H9 (cell line): Measurements from ENCODE around the gene ASH1L. TPM values are rescaled to one million over a fixed set of nuclear protein-coding genes. Genes with fewer than 3 reads are reported as not detected.
A peak's percentile ranks its signal among the peaks of the same experiment; 100 is the strongest.

Source experiments
- DNase-seq: peaks from one replicate; pipeline ENCODE4 v3.0.0-alpha.2; 2017
- H2AFZ ChIP-seq: one replicate; pipeline ENCODE4 v1.6.1; 2013; ENCODE audit warnings: mild to moderate bottlenecking, low read length, control low read depth, moderate library complexity
- H2AK5ac ChIP-seq: 2 replicates; pipeline ENCODE4 v1.6.1; 2013; ENCODE audit warnings: low read length, control low read depth, mixed read lengths; ENCODE audit not compliant: insufficient read length
- H2BK120ac ChIP-seq: one replicate; pipeline ENCODE4 v1.6.1; 2013; ENCODE audit warnings: low read depth, mild to moderate bottlenecking, low read length, control low read depth, inconsistent platforms; ENCODE audit not compliant: poor library complexity, severe bottlenecking
- H2BK12ac ChIP-seq: 2 replicates; pipeline ENCODE4 v1.6.1; 2013; ENCODE audit warnings: low read length, control low read depth, mixed read lengths, low read depth; ENCODE audit not compliant: insufficient read length
- H2BK15ac ChIP-seq: 2 replicates; pipeline ENCODE4 v1.6.1; 2013; ENCODE audit warnings: low read depth, low read length, control low read depth
- H2BK20ac ChIP-seq: one replicate; pipeline ENCODE4 v1.6.1; 2013; ENCODE audit warnings: low read depth, mild to moderate bottlenecking, low read length, control low read depth, inconsistent platforms; ENCODE audit not compliant: poor library complexity, severe bottlenecking
- H2BK5ac ChIP-seq: 2 replicates; pipeline ENCODE4 v1.6.1; 2013; ENCODE audit warnings: low read length, control low read depth, mixed read lengths; ENCODE audit not compliant: insufficient read length
- H3K14ac ChIP-seq: 2 replicates; pipeline ENCODE4 v1.6.1; 2013; ENCODE audit warnings: low read length, control low read depth; ENCODE audit not compliant: insufficient read depth
- H3K18ac ChIP-seq: 2 replicates; pipeline ENCODE4 v1.6.1; 2013; ENCODE audit warnings: low read depth, mild to moderate bottlenecking, mixed read lengths, low read length, control low read depth; ENCODE audit not compliant: insufficient read length
- H3K23ac ChIP-seq: 2 replicates; pipeline ENCODE4 v1.6.1; 2013; ENCODE audit warnings: low read length, control low read depth, mixed read lengths, low read depth; ENCODE audit not compliant: insufficient read length
- H3K23me2 ChIP-seq: 2 replicates; pipeline ENCODE4 v1.6.1; 2013; ENCODE audit warnings: low read depth, mild to moderate bottlenecking, mixed read lengths, low read length, control low read depth; ENCODE audit not compliant: insufficient read length, poor library complexity, severe bottlenecking
- H3K27ac ChIP-seq: 2 replicates; pipeline ENCODE4 v1.5.1; 2013; ENCODE audit warnings: low read length, control low read depth, mixed read lengths, low read depth; ENCODE audit not compliant: insufficient read length
- H3K27me3 ChIP-seq: 2 replicates; pipeline ENCODE4 v1.6.1; 2013; ENCODE audit warnings: low read length, control low read depth, inconsistent platforms; ENCODE audit not compliant: insufficient read depth
- H3K4ac ChIP-seq: 2 replicates; pipeline ENCODE4 v1.6.1; 2013; ENCODE audit warnings: low read depth, mild to moderate bottlenecking, control low read depth, inconsistent platforms, low read length, moderate library complexity
- H3K4me1 ChIP-seq: 2 replicates; pipeline ENCODE4 v1.6.1; 2013; ENCODE audit warnings: low read length, control low read depth, inconsistent platforms; ENCODE audit not compliant: insufficient read depth
- H3K4me2 ChIP-seq: 2 replicates; pipeline ENCODE4 v1.6.1; 2013; ENCODE audit warnings: low read length, control low read depth, mixed read lengths; ENCODE audit not compliant: insufficient read length, insufficient read depth
- H3K56ac ChIP-seq: 2 replicates; pipeline ENCODE4 v1.6.1; 2013; ENCODE audit warnings: low read depth, mild to moderate bottlenecking, mixed read lengths, low read length, control low read depth; ENCODE audit not compliant: insufficient read length
- H3K79me1 ChIP-seq: 2 replicates; pipeline ENCODE4 v1.6.1; 2013; ENCODE audit warnings: low read depth, mild to moderate bottlenecking, moderate library complexity, low read length, control low read depth, inconsistent platforms; ENCODE audit not compliant: insufficient read depth, poor library complexity, severe bottlenecking
- H3K79me2 ChIP-seq: 2 replicates; pipeline ENCODE4 v1.6.1; 2013; ENCODE audit warnings: low read length, control low read depth, inconsistent platforms; ENCODE audit not compliant: insufficient read depth
- H3K9ac ChIP-seq: 2 replicates; pipeline ENCODE4 v1.6.1; 2013; ENCODE audit warnings: low read length, control low read depth, mixed read lengths; ENCODE audit not compliant: insufficient read length; ENCODE audit errors: extremely low read depth
- H3K9me3 ChIP-seq: one replicate; pipeline ENCODE4 v1.6.1; 2013; ENCODE audit warnings: low read depth, low read length, inconsistent platforms; ENCODE audit not compliant: control insufficient read depth
- H3T11ph ChIP-seq: one replicate; pipeline ENCODE4 v1.6.1; 2013; ENCODE audit warnings: mild to moderate bottlenecking, low read length, control low read depth, inconsistent platforms
- H4K20me1 ChIP-seq: one replicate; pipeline ENCODE4 v1.6.1; 2013; ENCODE audit not compliant: control insufficient read depth, insufficient read length, insufficient read depth
- H4K5ac ChIP-seq: 2 replicates; pipeline ENCODE4 v1.6.1; 2013; ENCODE audit warnings: low read depth, mild to moderate bottlenecking, mixed read lengths, low read length, control low read depth; ENCODE audit not compliant: insufficient read length
- H4K8ac ChIP-seq: replicated peaks from 2 replicates; pipeline ENCODE4 v1.6.1; 2013; ENCODE audit warnings: low read length, control low read depth, mixed read lengths, low read depth; ENCODE audit not compliant: insufficient read length
- H4K91ac ChIP-seq: 2 replicates; pipeline ENCODE4 v1.6.1; 2013; ENCODE audit warnings: low read depth, mild to moderate bottlenecking, moderate library complexity, mixed read lengths, low read length, control low read depth; ENCODE audit not compliant: insufficient read length
- H3K27ac Mint-ChIP-seq, 3 experiments: 2 replicates in 2 of 3; 3 replicates in 1 of 3; pipeline ENCODE4 v1.8.0; 2020 to 2021; ENCODE audit warnings: mixed read lengths in 3 of 3, mild to moderate bottlenecking in 1 of 3, moderate library complexity in 1 of 3
- H3K27me3 Mint-ChIP-seq: 2 replicates; pipeline ENCODE4 v1.8.0; 2021; ENCODE audit warnings: low read depth, mild to moderate bottlenecking, moderate library complexity, mixed read lengths
- H3K36me3 Mint-ChIP-seq, 3 experiments: 2 replicates in 2 of 3; 3 replicates in 1 of 3; pipeline ENCODE4 v1.8.0; 2020 to 2021; ENCODE audit warnings: low read depth in 3 of 3, mixed read lengths in 3 of 3; ENCODE audit not compliant: insufficient read depth in 1 of 3
- H3K4me1 Mint-ChIP-seq, 2 experiments: 2 replicates each; pipeline ENCODE4 v1.8.0; 2020; ENCODE audit warnings: mixed read lengths in 2 of 2
- H3K4me3 Mint-ChIP-seq, 2 experiments: 2 replicates in 1 of 2; 3 replicates in 1 of 2; pipeline ENCODE4 v1.8.0; 2020 to 2021; ENCODE audit warnings: mild to moderate bottlenecking in 2 of 2, mixed read lengths in 2 of 2, moderate library complexity in 1 of 2
- H3K9me3 Mint-ChIP-seq, 2 experiments: 2 replicates in 1 of 2; 3 replicates in 1 of 2; pipeline ENCODE4 v1.8.0; 2020; ENCODE audit warnings: mild to moderate bottlenecking in 2 of 2, mixed read lengths in 2 of 2, moderate library complexity in 1 of 2
- CTCF ChIP-seq: fragments of 200-600 bp; sonication (generic); conservative IDR thresholded peaks from 3 replicates; pipeline ENCODE4 v1.8.0; 2021; ENCODE audit warnings: antibody characterized with exemption, mild to moderate bottlenecking
- WGBS: extraction: QIAGEN DNeasy Blood & Tissue Kit; methylation state at CpG from one replicate; pipeline ENCODE4 v1.1.7; 2013; ENCODE audit warnings: missing lambda C conversion rate, low lambda C conversion rate, mixed read lengths; ENCODE audit not compliant: insufficient read length; ENCODE audit errors: extremely low coverage; 5-methylcytosine and 5-hydroxymethylcytosine counted together
- total RNA-seq: library from RNA; stranded (reverse); gene quantifications from 2 replicates; pipeline ENCODE4 v1.2.1, GENCODE V29; 2021

Gene ASH1L
- total RNA-seq, 1 experiment from 2014 or later: 32.8 TPM

DNA sequence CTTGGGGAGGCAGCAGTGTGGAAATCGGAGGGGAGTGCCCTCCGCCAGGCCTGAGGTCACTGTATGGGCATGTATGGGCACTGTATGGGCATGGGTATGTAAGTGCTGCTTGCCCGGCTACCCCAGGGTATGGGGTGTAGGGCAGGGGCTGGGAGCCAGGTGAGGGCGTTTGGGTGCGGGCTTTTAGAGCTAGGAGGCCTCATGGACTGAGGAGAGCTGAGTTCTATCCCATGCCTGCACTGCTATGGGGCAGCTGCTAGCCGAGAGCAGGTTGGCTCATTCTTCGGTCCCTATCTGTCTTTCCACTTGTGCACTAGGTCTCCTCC, 266.7 kb downstream of the ASH1L start:
- no peak overlapping the region for H2BK15ac ChIP-seq
- H2BK20ac ChIP-seq: no peak overlapping the region
- H3K4me1 ChIP-seq: no peaks in the 10 kb centered on the region; the same call in 1 of the 2 replicates
- no peak overlapping the region for H2BK12ac ChIP-seq
- H3K9me3 Mint-ChIP-seq: no peaks in the 10 kb centered on the region; a peak in 1 of 5 replicates
- H4K91ac ChIP-seq: no peak overlapping the region
- H3K23me2 ChIP-seq: peaks cover 12% of the 10 kb centered on the region
- H2AFZ ChIP-seq: no peak overlapping the region
- H3K27ac Mint-ChIP-seq: no peak overlapping the region; a peak in 1 of 7 replicates
- H3K36me3 Mint-ChIP-seq: no peaks in the 10 kb centered on the region
- H2BK5ac ChIP-seq: no peak overlapping the region
- H4K5ac ChIP-seq: no peak overlapping the region
- no peak overlapping the region for H3K14ac ChIP-seq
- no peak overlapping the region for H3K4ac ChIP-seq
- H3K4me2 ChIP-seq: peak overlapping the region; percentile 67
- H3K79me1 ChIP-seq: no peaks in the 10 kb centered on the region
- peaks cover 18% of the 10 kb centered on the region for H3K27me3 Mint-ChIP-seq
- H3K23ac ChIP-seq: no peak overlapping the region
- no peak overlapping the region for H2AK5ac ChIP-seq
- no peak overlapping the region for H4K8ac ChIP-seq
- H3K27ac ChIP-seq: no peak overlapping the region
- no peaks in the 10 kb centered on the region for H4K20me1 ChIP-seq
- no peak overlapping the region for H3K9ac ChIP-seq
- no peaks in the 10 kb centered on the region for H3K9me3 ChIP-seq
- no peak for TF ChIP-seq CTCF
- DNase-seq: no peak
- H3K4me3 Mint-ChIP-seq: peak overlapping the region; percentile 17 to 74; a peak in 3 of 5 replicates
- no CpG with 5 or more reads among the region's 7 CpGs for WGBS
- no peak overlapping the region for H3K18ac ChIP-seq
- no peak overlapping the region for H2BK120ac ChIP-seq
- no peak overlapping the region for H3K56ac ChIP-seq
- no peaks in the 10 kb centered on the region; the same call in 1 of the 2 replicates for H3K27me3 ChIP-seq
- H3K4me1 Mint-ChIP-seq: peaks cover 12 to 23% of the 10 kb centered on the region in 2 experiments
- H3K79me2 ChIP-seq: no peaks in the 10 kb centered on the region
- no peak overlapping the region for H3T11ph ChIP-seq
